Kidney epithelial cell (primary cell): ENCODE measurements around the gene TM9SF1. TPM values are rescaled to one million over a fixed set of nuclear protein-coding genes. Genes with fewer than 3 reads are reported as not detected.

Experiments used
- DNase-seq: peaks from one replicate; pipeline ENCODE4 v3.0.0-alpha.2; 2010; ENCODE audit warnings: low read depth
- H3K27me3 ChIP-seq: 2 replicates; pipeline ENCODE4 v1.6.0; 2011; ENCODE audit warnings: low read length; ENCODE audit not compliant: control insufficient read depth, insufficient read depth
- H3K36me3 ChIP-seq: 2 replicates; pipeline ENCODE4 v1.5.1; 2011; ENCODE audit warnings: low read length; ENCODE audit not compliant: control insufficient read depth, insufficient read depth
- H3K4me3 ChIP-seq: 2 replicates; pipeline ENCODE4 v1.5.1; 2011; ENCODE audit warnings: low read depth, mild to moderate bottlenecking, control low read depth, low read length
- CTCF ChIP-seq: IDR thresholded peaks from 2 replicates; pipeline ENCODE4 v1.5.1; 2011; ENCODE audit warnings: mild to moderate bottlenecking, moderate library complexity, low read length, control low read depth, inconsistent platforms; ENCODE audit not compliant: insufficient read depth, poor library complexity, severe bottlenecking
- total RNA-seq: library from RNA; depleted of rRNA; stranded (reverse); fragments of >200 nt; gene quantifications from 2 replicates; pipeline ENCODE4 v1.2.3, GENCODE V29; 2015

The TM9SF1 gene
- total RNA-seq, 1 donor from 2014 or later: 55.6 TPM

DNA sequence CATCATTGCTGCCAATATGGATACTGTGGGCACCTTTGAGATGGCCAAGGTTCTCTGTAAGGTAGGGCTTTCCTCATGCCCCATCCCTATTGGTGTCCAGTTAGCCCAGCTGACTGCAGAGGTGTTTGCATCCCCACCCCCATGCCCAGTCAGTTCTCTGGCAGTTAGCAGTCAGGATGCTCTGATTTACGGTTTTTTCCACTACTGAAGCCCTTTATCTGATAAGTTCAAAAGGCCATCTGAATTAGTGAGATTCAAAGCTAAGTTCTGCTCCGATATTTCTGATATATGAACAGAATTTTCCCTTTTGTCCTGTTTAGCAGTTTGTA is 38.3 kb upstream of the TM9SF1 start:
- no peak for TF ChIP-seq CTCF
- Histone ChIP-seq H3K27me3 (no peaks in the 10 kb centered on the region), H3K4me3 (peak overlapping the region; percentile 91), H3K36me3 (peaks cover under 1% of the 10 kb centered on the region)
- DNase-seq: no peak

DNA sequence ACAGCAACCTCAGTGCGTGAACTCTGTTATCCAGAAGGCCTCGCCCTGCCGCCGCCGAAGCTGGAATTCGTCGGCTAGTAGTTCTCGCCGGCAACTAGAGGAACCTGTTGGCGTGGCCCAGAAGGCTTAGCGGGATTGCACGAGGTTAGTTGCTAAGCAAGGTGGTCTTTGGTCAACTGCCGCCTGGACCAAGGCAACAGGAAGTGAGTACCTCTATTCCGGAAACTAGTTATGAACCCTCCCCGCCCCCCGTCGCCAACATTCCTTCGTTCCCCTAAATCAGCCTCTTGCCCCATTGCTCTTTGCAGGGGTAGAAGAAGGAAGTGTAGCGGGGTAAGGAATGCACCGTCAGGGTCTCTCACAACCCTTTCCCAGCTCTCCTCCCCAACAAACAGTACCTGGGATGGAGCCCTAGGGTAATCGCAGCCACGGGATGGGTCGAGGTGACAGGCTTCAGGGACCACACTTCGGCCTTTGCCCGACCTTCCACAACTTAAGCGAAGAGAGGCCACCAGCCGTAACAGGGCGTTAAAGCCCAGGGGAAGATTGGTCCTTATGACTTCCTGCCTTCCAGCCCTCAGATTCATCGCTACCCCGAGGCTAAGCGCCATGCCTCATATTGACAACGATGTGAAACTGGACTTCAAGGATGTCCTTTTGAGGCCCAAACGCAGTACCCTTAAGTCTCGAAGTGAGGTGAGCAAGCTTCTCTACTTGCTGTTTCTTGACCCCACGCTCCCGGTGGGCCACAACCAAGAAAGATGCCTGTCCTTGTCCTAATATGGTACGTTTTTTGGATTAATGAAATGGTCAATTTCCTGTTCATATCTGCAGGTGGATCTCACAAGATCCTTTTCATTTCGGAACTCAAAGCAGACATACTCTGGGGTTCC is 37.6 kb upstream of the TM9SF1 start, which contains the start of gene GMPR2:
Gene GMPR2 (plus strand): TSS at position 285 of the 893 bp plus-strand sequence. CDS start 325 bp downstream, at position 610.
- Histone ChIP-seq H3K4me3 (peak within 1 kb of the TSS; percentile 91), H3K27me3 (no peaks in the 10 kb centered on the region), H3K36me3 (no peaks in the 10 kb centered on the region)
- no peak for DNase-seq
- no peak for TF ChIP-seq CTCF

- peak within 1 kb of the TSS; percentile 91 for H3K4me3 ChIP-seq
- no peak for TF ChIP-seq CTCF
- H3K36me3 ChIP-seq: no peaks in the 10 kb centered on the region
- DNase-seq: no peak
- H3K27me3 ChIP-seq: no peaks in the 10 kb centered on the region
Measured at GRCh38 chr14:24232121-24232644, 36.9 kb upstream of the TM9SF1 start, which contains the start of gene NEDD8. NEDD8 (minus strand) TSS chr14:24232367; CDS start chr14:24232267, 100 bp downstream.

DNA sequence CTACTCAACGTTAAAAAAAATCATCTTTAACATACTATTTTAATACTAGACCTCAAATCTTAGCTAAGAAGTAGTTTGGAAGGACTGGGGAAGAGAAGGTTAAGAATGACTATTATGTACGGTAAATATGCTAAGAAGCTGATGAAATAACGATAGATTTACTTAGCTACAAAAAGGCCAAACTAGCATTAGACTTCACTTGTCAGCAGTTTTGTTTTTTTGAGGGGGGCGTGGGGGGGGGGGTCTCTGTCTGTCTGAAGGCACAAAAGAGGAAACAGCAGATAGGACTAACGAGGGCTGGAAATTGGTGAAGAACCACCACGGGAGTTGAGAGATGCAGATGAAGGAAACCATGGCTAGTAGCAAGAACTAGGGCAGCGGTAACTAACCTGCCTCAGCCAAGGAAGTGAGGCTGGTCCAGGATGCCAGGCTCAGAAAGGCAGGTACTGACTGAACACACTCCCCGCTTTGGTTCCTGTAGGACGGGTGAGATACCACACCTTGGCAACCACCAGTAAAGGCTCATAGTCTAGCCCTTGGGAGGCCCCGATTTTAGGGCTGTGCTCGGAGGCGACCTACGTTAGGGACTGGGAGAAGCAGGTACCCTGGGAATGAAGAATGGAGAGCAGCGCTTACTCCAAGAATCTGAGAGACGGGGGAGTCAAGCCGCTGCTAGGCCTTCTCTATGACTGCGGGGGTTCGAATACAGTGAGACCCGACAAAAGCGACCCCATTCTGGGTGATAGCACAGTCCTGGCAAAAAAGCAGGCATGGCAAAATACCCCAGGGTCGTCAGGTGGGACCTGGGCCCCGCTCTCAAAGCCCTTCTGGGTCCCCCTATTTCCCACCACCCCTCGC is 36.3 kb upstream of the TM9SF1 start:
- H3K4me3 ChIP-seq: peak overlapping the region; percentile 91
- H3K36me3 ChIP-seq: no peaks in the 10 kb centered on the region
- TF ChIP-seq CTCF: no peak
- H3K27me3 ChIP-seq: no peaks in the 10 kb centered on the region
- no peak for DNase-seq

GRCh38 chr14:24228902-24229301 is 33.7 kb upstream of the TM9SF1 start:
- no peak for TF ChIP-seq CTCF
- H3K27me3 ChIP-seq: no peaks in the 10 kb centered on the region
- DNase-seq: no peak
- no peak overlapping the region for H3K4me3 ChIP-seq
- no peaks in the 10 kb centered on the region for H3K36me3 ChIP-seq
